HK-2 (cell line): ENCODE measurements around the gene HSPB2.
A peak's percentile ranks its signal among the peaks of the same experiment; 100 is the strongest.
"Not testable (repeated sequence)": the region's sequence is repeated elsewhere in the genome, so short reads cannot be mapped to it uniquely, and the experiment has no call there.

ENCODE experiments used
- DNase-seq: peaks from one replicate; pipeline ENCODE4 v3.0.0-alpha.2; 2018; ENCODE audit not compliant: unreplicated experiment

The HSPB2 gene

DNA sequence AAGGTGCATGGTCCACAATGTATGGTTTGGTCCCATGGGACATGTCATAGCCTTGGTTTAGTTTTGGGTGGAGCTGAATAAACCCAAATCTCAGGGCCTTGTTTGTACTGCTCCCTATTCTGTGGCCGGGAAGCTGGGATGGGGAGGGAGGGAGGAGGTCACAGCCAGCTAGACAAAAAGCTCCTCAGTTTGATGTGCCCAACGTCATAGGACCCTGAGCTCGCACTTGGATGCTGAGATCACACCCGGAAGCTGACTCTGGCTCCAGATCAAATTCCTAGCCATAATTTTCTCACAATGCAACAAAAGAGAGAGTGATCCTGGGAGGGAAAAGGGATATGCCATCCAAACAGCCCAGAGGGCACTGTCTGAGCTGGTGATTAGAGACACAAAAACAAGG lies 1.5 kb downstream of the HSPB2 start:
- DNase-seq = no peak

DNA sequence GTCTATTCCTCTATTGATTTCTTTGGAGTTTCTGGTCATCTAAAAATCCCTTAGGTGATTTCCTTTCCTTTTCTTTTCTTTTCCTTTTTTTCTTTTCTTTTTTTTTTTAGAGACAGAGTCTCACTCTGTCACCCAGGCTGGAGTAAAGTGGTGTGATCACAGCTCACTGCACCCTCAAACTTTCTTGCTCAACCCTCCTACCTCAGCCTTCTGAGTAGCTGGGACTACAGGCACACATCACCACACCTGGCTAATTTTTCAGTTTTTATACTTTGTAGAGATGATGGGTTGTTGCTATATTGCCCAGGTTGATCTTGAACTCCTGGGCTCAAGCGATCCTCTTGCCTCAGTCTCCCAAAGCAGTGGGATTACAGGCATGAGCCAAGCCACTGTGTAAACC lies 4.2 kb downstream of the HSPB2 start:
- no peak for DNase-seq

- DNase-seq = no peak
Observed at GRCh38 chr11:111917312-111917711, 4.8 kb downstream of the HSPB2 start.

GRCh38 chr11:111917788-111918187 lies 5.3 kb downstream of the HSPB2 start:
- DNase-seq = no peak

- DNase-seq = peak; percentile 39
Observed at GRCh38 chr11:111918390-111919256, 6.1 kb downstream of the HSPB2 start, which contains the start of gene C11orf52. C11orf52 (plus strand) TSS chr11:111918913; CDS start chr11:111918973, 60 bp downstream.

GRCh38 chr11:111920908-111921307 lies 8.4 kb downstream of the HSPB2 start:
- no peak for DNase-seq

GRCh38 chr11:111921541-111922230 lies 9.2 kb downstream of the HSPB2 start:
- DNase-seq = no peak

- no peak for DNase-seq
Observed at GRCh38 chr11:111922803-111923202, 10.3 kb downstream of the HSPB2 start.

- DNase-seq = no peak
Observed at GRCh38 chr11:111923351-111923788, 10.8 kb downstream of the HSPB2 start.

DNA sequence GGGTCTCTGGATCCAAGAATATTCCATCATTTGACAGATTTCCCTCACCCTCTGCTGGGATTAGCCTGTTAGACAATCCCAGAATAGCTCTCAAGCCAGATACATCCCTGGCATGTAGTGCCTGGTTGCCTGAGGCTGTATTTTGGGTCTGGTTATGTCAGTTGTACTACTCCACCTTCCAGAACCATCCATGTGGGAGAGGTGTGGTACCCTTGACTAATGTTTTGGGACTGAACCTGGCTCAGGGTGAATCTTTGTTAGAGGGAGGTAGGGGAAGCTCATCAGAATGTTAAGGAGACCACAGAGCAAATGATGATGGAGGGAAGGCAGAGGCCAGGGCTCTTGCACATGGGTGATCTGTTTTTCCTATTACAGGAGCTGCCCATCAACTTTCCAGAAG lies 11.4 kb downstream of the HSPB2 start:
- no peak for DNase-seq

- DNase-seq = no peak
Observed at GRCh38 chr11:111925953-111926352, 13.4 kb downstream of the HSPB2 start.

DNA sequence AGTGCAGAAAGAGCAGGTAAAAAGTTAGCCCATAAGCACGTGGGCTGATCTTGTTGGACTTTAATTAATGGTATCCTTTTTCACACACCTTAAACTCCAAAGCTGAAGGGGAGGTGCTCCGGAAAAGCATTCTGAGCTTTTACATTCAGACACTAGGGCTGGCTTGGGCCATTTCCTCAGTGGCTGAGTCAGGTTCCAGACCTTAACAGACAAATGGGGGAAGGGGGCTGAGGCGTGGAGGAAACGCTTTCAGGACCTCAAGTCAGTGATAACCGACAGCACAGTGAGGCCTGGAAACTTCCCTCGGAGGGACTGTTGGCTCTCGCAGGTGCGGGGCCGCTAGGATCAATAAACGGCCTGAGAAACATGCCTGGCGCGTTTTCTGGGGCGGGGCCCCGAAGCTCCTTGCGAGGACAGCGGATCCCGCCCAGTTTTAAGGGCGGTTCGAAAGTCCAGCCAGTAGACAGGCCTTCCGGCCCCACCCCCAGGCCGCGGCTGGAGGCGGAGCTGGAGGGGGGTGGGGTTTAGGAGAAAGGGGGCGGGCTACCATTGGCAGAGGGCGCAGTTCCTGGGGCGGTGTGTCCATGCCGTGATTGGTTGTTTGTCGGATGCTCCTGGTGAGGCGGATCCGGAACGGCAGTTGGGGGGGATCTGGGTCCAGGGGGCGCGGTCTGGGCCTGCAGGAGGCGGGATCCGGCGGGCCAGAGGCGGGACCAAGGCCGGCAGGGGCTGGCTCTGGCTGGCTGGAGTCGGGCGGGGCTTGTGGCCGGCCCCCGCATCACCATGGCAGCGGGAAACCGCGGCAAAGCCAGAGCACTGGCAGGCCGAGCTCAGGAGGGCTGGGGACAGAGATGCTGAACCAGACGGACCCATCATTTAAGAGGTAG lies 14.2 kb downstream of the HSPB2 start:
- peak; percentile 92 for DNase-seq

DNA sequence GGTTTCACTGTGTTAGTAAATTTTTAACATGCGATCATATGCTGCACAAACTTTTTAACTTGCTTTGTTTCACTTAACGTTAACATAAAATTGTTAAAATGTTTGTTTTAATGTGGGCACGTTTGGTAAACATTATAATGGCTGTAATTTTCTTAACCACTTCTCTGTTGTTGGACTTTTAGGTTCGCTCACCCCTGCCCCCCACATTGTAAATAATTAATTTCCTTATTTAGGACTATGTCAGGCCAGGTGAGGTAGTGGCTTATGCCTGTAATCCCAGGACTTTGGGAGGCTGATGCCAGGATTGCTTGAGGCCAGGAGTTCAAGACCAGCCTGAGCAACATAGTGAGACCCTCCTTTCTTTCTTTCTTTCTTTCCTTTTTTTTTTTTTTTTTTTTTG lies 17.9 kb downstream of the HSPB2 start:
- no peak for DNase-seq

DNA sequence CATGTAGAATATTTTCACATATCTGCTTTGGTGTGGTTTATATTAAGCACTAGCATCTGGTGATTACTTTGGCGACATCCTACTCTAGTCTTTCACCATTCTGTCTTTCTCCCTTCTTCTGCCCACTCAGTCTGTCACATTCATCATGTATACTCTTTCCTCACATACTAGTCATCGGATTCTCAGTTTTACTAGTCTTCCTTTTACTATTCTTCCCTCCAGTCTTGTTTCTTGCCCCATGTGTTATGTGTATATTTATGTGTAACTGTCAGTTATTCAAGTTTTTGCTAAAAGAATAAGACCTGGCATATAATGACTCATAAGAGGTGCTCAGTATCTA lies 20.0 kb downstream of the HSPB2 start:
- no peak for DNase-seq

GRCh38 chr11:111933176-111933575 lies 20.6 kb downstream of the HSPB2 start:
- not testable (repeated sequence) for DNase-seq

- DNase-seq = no peak
Observed at GRCh38 chr11:111933872-111934271, 21.3 kb downstream of the HSPB2 start.

DNA sequence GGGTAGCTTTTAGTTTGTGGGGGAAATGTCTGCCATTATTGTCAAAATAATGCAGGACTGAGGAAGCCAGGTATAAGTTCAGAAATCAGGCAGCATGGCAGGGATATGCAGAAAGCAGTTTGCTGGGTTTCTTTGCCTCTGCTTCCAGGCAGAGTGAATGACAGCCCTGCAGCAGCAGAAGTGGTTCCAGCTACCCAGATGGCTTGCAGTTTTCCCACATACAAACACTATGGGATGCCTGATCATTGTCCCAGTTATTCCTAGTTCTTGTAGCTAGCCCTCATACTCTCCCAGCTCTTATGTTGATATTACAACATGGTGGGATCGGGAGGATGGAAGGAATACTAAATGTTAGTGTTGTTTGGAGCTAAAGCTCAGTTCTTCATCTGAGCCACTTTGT lies 21.8 kb downstream of the HSPB2 start:
- DNase-seq = no peak

DNA sequence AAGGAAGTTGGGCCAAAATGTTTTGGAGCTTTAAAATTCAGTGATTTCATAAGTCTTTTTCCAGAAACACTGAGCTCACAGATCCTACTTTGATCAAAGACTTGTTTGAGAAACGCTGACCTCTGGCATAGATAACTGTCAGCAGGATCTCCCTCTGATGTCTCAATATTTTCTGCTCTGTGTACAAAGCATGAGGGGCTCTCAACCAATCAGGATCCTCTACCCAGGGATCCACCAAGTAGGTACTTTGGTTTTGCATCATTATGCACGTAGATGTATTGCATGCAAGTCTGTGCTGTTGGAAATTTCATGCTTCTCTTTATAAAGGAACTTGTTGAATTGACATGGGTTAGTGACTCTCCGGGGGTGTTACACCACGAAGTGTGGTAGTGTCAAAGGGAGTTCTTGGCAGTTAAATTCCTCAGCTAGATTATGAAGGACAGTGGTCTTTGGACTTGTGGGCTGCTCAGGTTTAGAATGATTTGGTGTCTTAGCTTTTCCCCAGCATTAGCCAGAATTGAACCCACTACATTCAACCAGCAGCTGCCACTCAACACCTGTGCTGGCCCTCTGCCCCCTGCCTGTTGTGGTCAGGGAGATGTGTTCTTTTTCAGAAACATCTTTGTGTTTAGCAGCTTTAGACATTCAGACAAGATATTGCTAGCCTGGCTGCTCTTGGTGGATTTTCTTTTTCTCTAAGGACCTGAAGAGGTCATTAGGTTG lies 22.9 kb downstream of the HSPB2 start:
- no peak for DNase-seq

GRCh38 chr11:111936040-111936540 lies 23.6 kb downstream of the HSPB2 start:
- no peak for DNase-seq

DNA sequence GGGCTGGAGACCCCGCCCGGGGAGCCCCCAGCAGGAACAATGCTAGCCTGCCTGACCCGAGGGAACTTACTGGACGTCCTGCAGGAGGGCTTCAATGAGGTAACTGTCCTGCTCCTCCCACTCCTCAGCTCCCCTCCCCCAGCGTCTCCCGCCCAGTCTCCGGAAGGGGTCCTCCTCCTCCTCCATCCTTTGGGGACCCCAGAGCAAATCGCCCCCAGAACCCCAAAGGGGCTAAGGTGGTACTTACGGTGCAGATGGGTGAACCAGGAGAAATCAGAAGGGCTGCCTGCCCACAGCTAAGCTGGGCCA lies 24.9 kb downstream of the HSPB2 start:
- no peak for DNase-seq

- DNase-seq = no peak
Observed at GRCh38 chr11:111937844-111938243, 25.3 kb downstream of the HSPB2 start.
